H1 (cell line): ENCODE results near the gene TCEA2. TPM values are rescaled to one million over a fixed set of nuclear protein-coding genes. Genes with fewer than 3 reads are reported as not detected.

Experiments used
- CTCF ChIA-PET: fragments of 300-600 bp; sonication (Branson Sonifier 250); formaldehyde crosslinking; loops from one replicate; lab custom pipeline; 2021; ENCODE audit not compliant: partially characterized antibody; lab: Charles Lee
- POLR2A ChIA-PET: fragments of 300-600 bp; sonication (Branson Sonifier 250); formaldehyde crosslinking; loops from one replicate; lab custom pipeline; 2021; ENCODE audit warnings: inconsistent platforms; ENCODE audit not compliant: partially characterized antibody; lab: Charles Lee
- DNase-seq, 2 experiments: peaks; one replicate each; pipeline versions ENCODE4 v3.0.0 to v3.0.0-alpha.2; 2010 to 2022; ENCODE audit warnings: low spot score in 2 of 2, low read depth in 1 of 2, mixed read lengths in 1 of 2
- FAIRE-seq: peaks from 2 replicates; lab custom pipeline; 2011; peaks lifted over from hg19 to GRCh38; lab: Jason Lieb, UNC
- H2AFZ ChIP-seq: 2 replicates; pipeline ENCODE4 v1.8.1; 2012; ENCODE audit warnings: low read length, inconsistent platforms
- H2AK5ac ChIP-seq: 2 replicates; pipeline ENCODE4 v1.6.1; 2013; ENCODE audit warnings: low read depth, low read length
- H2BK120ac ChIP-seq: replicated peaks from 2 replicates; pipeline ENCODE3; 2013; ENCODE audit warnings: low read depth, low read length, inconsistent platforms
- H2BK12ac ChIP-seq: 2 replicates; pipeline ENCODE4 v1.6.1; 2013; ENCODE audit warnings: low read depth, low read length
- H2BK15ac ChIP-seq: 2 replicates; pipeline ENCODE4 v1.6.1; 2013; ENCODE audit warnings: low read length
- H2BK20ac ChIP-seq: 2 replicates; pipeline ENCODE4 v1.6.1; 2013; ENCODE audit warnings: low read length
- H2BK5ac ChIP-seq: 2 replicates; pipeline ENCODE4 v1.6.1; 2013; ENCODE audit warnings: low read depth, low read length
- H3K14ac ChIP-seq: 2 replicates; pipeline ENCODE4 v1.6.1; 2013; ENCODE audit warnings: inconsistent platforms; ENCODE audit not compliant: insufficient read length
- H3K18ac ChIP-seq: 2 replicates; pipeline ENCODE4 v1.6.1; 2013; ENCODE audit warnings: low read length; ENCODE audit errors: extremely low read depth
- H3K23ac ChIP-seq: 2 replicates; pipeline ENCODE4 v1.6.1; 2013; ENCODE audit warnings: inconsistent platforms; ENCODE audit not compliant: insufficient read length
- H3K23me2 ChIP-seq: 2 replicates; pipeline ENCODE4 v1.6.1; 2013; ENCODE audit warnings: low read depth, low read length
- H3K27ac ChIP-seq: 2 replicates; pipeline ENCODE4 v1.6.1; 2011; ENCODE audit warnings: low read depth, low read length, inconsistent platforms
- H3K27me3 ChIP-seq, 4 experiments: replicated peaks in 1 of 4; 1 replicate in 1 of 4; 2 replicates in 3 of 4; pipeline versions ENCODE4 v1.6.1 to v1.8.1; 2011 to 2013; ENCODE audit warnings: low read length in 3 of 4, mild to moderate bottlenecking in 3 of 4, inconsistent platforms in 2 of 4, mixed read lengths in 2 of 4, moderate library complexity in 1 of 4; ENCODE audit not compliant: control insufficient read depth in 3 of 4, insufficient read depth in 3 of 4; ENCODE audit errors: extremely low read depth in 1 of 4
- H3K36me3 ChIP-seq, 4 experiments: 2 replicates each; pipeline versions ENCODE4 v1.6.1 to v1.8.1; 2011 to 2013; ENCODE audit warnings: mild to moderate bottlenecking in 4 of 4, low read length in 3 of 4, moderate library complexity in 2 of 4, control low read depth in 1 of 4, inconsistent platforms in 1 of 4; ENCODE audit not compliant: insufficient read depth in 4 of 4, control insufficient read depth in 2 of 4
- H3K4ac ChIP-seq: replicated peaks from 2 replicates; pipeline ENCODE3; 2013; ENCODE audit warnings: low read length, low read depth, mixed read lengths, inconsistent platforms; ENCODE audit not compliant: insufficient read length
- H3K4me1 ChIP-seq, 4 experiments: replicated peaks in 1 of 4; 1 replicate in 1 of 4; 2 replicates in 3 of 4; pipeline versions ENCODE4 v1.6.1 to v1.8.1; 2011 to 2013; ENCODE audit warnings: low read length in 3 of 4, inconsistent platforms in 2 of 4, mixed read lengths in 1 of 4; ENCODE audit not compliant: insufficient read depth in 4 of 4, control insufficient read depth in 3 of 4
- H3K4me2 ChIP-seq, 2 experiments: 2 replicates each; pipeline versions ENCODE4 v1.6.1 to v1.8.1; 2011 to 2013; ENCODE audit warnings: low read depth in 2 of 2, low read length in 2 of 2, control low read depth in 1 of 2, inconsistent platforms in 1 of 2, mild to moderate bottlenecking in 1 of 2; ENCODE audit not compliant: insufficient read depth in 1 of 2
- H3K4me3 ChIP-seq, 4 experiments: fragments of 200-600, 300-600 bp in 1 of 4; sonication (generic), shearing (Covaris generic), sonication (Bioruptor Twin) in 1 of 4; 2 replicates each; pipeline versions ENCODE4 v1.5.1 to v1.8.1; 2011 to 2016; ENCODE audit warnings: low read length in 4 of 4, low read depth in 3 of 4, control low read depth in 2 of 4, inconsistent platforms in 2 of 4, mild to moderate bottlenecking in 2 of 4, mixed read lengths in 1 of 4, moderate library complexity in 1 of 4; ENCODE audit not compliant: insufficient read depth in 2 of 4; ENCODE audit errors: extremely low read depth in 1 of 4
- H3K56ac ChIP-seq: replicated peaks from 2 replicates; pipeline ENCODE3; 2013; ENCODE audit warnings: low read depth, mild to moderate bottlenecking, mixed read lengths, low read length, inconsistent platforms; ENCODE audit not compliant: insufficient read length
- H3K79me1 ChIP-seq: 2 replicates; pipeline ENCODE4 v1.6.1; 2013; ENCODE audit warnings: low read depth, low read length, control low read depth
- H3K79me2 ChIP-seq, 2 experiments: 2 replicates each; pipeline versions ENCODE4 v1.6.1 to v1.8.1; 2012 to 2013; ENCODE audit warnings: low read length in 2 of 2, mild to moderate bottlenecking in 2 of 2, inconsistent platforms in 1 of 2; ENCODE audit not compliant: insufficient read depth in 2 of 2, control insufficient read depth in 1 of 2
- H3K9ac ChIP-seq, 4 experiments: replicated peaks in 1 of 4; 1 replicate in 1 of 4; 2 replicates in 3 of 4; pipeline versions ENCODE4 v1.6.1 to v1.8.1; 2011 to 2013; ENCODE audit warnings: low read depth in 3 of 4, low read length in 3 of 4, control low read depth in 2 of 4, mild to moderate bottlenecking in 2 of 4, moderate library complexity in 2 of 4, inconsistent platforms in 1 of 4; ENCODE audit errors: extremely low read depth in 1 of 4
- H3K9me3 ChIP-seq, 2 experiments: 2 replicates each; pipeline versions ENCODE4 v1.6.1 to v1.8.1; 2012 to 2013; ENCODE audit warnings: mild to moderate bottlenecking in 2 of 2, moderate library complexity in 2 of 2, control low read depth in 1 of 2, inconsistent platforms in 1 of 2, low read depth in 1 of 2, low read length in 1 of 2, mixed read lengths in 1 of 2; ENCODE audit not compliant: insufficient read depth in 2 of 2
- H4K20me1 ChIP-seq, 2 experiments: replicated peaks in 1 of 2; 2 replicates each; pipeline versions ENCODE3 to v1.8.1; 2011 to 2013; ENCODE audit warnings: inconsistent platforms in 2 of 2, low read length in 2 of 2, mild to moderate bottlenecking in 1 of 2; ENCODE audit not compliant: insufficient read depth in 2 of 2, control insufficient read depth in 1 of 2
- H4K5ac ChIP-seq: 2 replicates; pipeline ENCODE4 v1.6.1; 2013; ENCODE audit warnings: low read length, low read depth, mixed read lengths, inconsistent platforms; ENCODE audit not compliant: insufficient read length
- H4K8ac ChIP-seq: 2 replicates; pipeline ENCODE4 v1.8.0; 2013; ENCODE audit warnings: mild to moderate bottlenecking, moderate library complexity, low read length, inconsistent platforms; ENCODE audit not compliant: insufficient read depth; ENCODE audit errors: extremely low read depth
- H4K91ac ChIP-seq: replicated peaks from 2 replicates; pipeline ENCODE3; 2013; ENCODE audit warnings: low read length, mixed read lengths, inconsistent platforms; ENCODE audit not compliant: insufficient read length
- EZH2 ChIP-seq: fragments of 200-600 bp; sonication (generic); IDR thresholded peaks from 2 replicates; pipeline ENCODE4 v1.7.1; 2012; ENCODE audit warnings: low read depth, mild to moderate bottlenecking, moderate library complexity, low read length, inconsistent platforms; ENCODE audit not compliant: severe bottlenecking
- GTF2F1 ChIP-seq: IDR thresholded peaks from 2 replicates; pipeline ENCODE4 v1.6.1; 2012; ENCODE audit warnings: low read depth, low read length, improper control_type of control experiment, borderline replicate concordance
- SP4 ChIP-seq: IDR thresholded peaks from 2 replicates; pipeline ENCODE4 v1.6.1; 2012; ENCODE audit warnings: low read length, inconsistent platforms
- YY1 ChIP-seq: IDR thresholded peaks from 2 replicates; pipeline ENCODE4 v1.6.1; 2011; ENCODE audit warnings: low read depth, mild to moderate bottlenecking, low read length
- WGBS, 2 experiments: shearing (Covaris generic) in 1 of 2; methylation state at CpG; one replicate each; pipeline versions ENCODE4 v1.1.6 to v1.1.7; 2013 to 2015; ENCODE audit warnings: low lambda C conversion rate in 2 of 2, mixed read lengths in 2 of 2, inconsistent platforms in 1 of 2, low coverage in 1 of 2, missing lambda C conversion rate in 1 of 2; ENCODE audit not compliant: insufficient replicate concordance in 2 of 2, insufficient coverage in 1 of 2, insufficient read length in 1 of 2; ENCODE audit errors: extremely low coverage in 1 of 2, missing lambda C conversion rate in 1 of 2; 5-methylcytosine and 5-hydroxymethylcytosine counted together
- polyA plus RNA-seq, 7 experiments: library from polyadenylated mRNA; depleted of rRNA in 3 of 7; stranded (reverse) in 5 of 7; unstranded in 2 of 7; fragments of >200 nt in 5 of 7; fragments of 200-250 nt in 2 of 7; gene quantifications; 1 replicate in 5 of 7; 2 replicates in 1 of 7; 4 replicates in 1 of 7; pipeline versions ENCODE4 v1.2.1 to v1.2.3, GENCODE V29; 2011 to 2013; ENCODE audit warnings: missing spikeins in 2 of 7, mixed read lengths in 2 of 7
- total RNA-seq: library from RNA; stranded (reverse); fragmentation: NEBNext Ultra II Directional; extraction: Animal tissue kit (Norgen Biotek cat#: 25700); gene quantifications from 2 replicates; pipeline ENCODE4 v1.2.1, GENCODE V29; 2021

The TCEA2 gene
- total and polyA plus RNA-seq, 2 of the 8 experiments (the other 6 are each of a cell fraction or from before 2014, with no cell fraction given) = 41.4 to 42.3 TPM

- no peak overlapping the region for H3K27ac ChIP-seq
- no peak for TF ChIP-seq SP4
- TF ChIP-seq EZH2 = no peak
- no peak for TF ChIP-seq GTF2F1
- TF ChIP-seq YY1 = no peak
- TF ChIP-seq, all 59 proteins: peak for 0
- Histone ChIP-seq H2BK20ac (no peak overlapping the region), H3K4me1 (no peaks in the 10 kb centered on the region), H4K20me1 (peaks cover 0 to 8% of the 10 kb centered on the region in 2 experiments), H3K18ac (no peak overlapping the region), H3K56ac (no peak overlapping the region), H3K27me3 (no peaks in the 10 kb centered on the region), H4K91ac (no peak overlapping the region), H3K4ac (no peak overlapping the region), H3K4me3 (no peak overlapping the region), H3K36me3 (peaks cover 26 to 62% (median 50%) of the 10 kb centered on the region in 4 experiments), H3K79me2 (no peaks in the 10 kb centered on the region), H3K23ac (no peak overlapping the region), H3K4me2 (no peak overlapping the region), H2BK120ac (no peak overlapping the region), H3K9ac (no peak overlapping the region), H4K5ac (no peak overlapping the region), H3K9me3 (no peaks in the 10 kb centered on the region), H2BK12ac (no peak overlapping the region), H2AK5ac (no peak overlapping the region), H2BK15ac (no peak overlapping the region), H4K8ac (no peak overlapping the region), H3K79me1 (peaks cover 2% of the 10 kb centered on the region; the same call in 1 of the 2 replicates), H2BK5ac (no peak overlapping the region), H3K23me2 (no peaks in the 10 kb centered on the region), H2AFZ (no peak overlapping the region), H3K14ac (no peak overlapping the region)
- DNase-seq = no peak
- ChIA-PET POLR2A (interaction anchor here (0.9 to 1.1 kb wide), 3 partner anchors 8 to 145 kb away, joined by 3 to 4 read pairs (median 3); partner anchors contain the start of gene C20orf204), CTCF (interaction anchor here (1.1 to 2.1 kb wide), 2 partner anchors 13 to 92 kb away, joined by 3 to 5 read pairs; no protein-coding TSS in a partner anchor)
- FAIRE-seq = no peak
- 92% methylated on average over 22 of the region's 24 CpGs; no CpG with 5 or more reads in 1 of the 2 experiments for WGBS, 2 experiments
Observed at GRCh38 chr20:64027981-64028685, 34.9 kb upstream of the TCEA2 start.
